ENCODE measurements around the gene ABHD12B.

GRCh38 chr14:50830932-50831725 is 40.7 kb upstream of the ABHD12B start, which contains the start of gene NIN:
- no peak for TF ChIP-seq CTCF (IDR thresholded peaks at IDR 0.05; ENCODE audit: extremely low read depth in 1 of 2, insufficient read depth in 1 of 2, low read depth in 1 of 2, low read length in 2 of 2)
- no peak for TF ChIP-seq EZH2 (IDR thresholded peaks at IDR 0.05; ENCODE audit: borderline replicate concordance, low read depth, low read length, severe bottlenecking)
